ENCODE results near the gene ACTL9.

GRCh38 chr19:8703223-8703622 lies 4.6 kb upstream of the ACTL9 start:
- TF ChIP-seq, protein P1, sequence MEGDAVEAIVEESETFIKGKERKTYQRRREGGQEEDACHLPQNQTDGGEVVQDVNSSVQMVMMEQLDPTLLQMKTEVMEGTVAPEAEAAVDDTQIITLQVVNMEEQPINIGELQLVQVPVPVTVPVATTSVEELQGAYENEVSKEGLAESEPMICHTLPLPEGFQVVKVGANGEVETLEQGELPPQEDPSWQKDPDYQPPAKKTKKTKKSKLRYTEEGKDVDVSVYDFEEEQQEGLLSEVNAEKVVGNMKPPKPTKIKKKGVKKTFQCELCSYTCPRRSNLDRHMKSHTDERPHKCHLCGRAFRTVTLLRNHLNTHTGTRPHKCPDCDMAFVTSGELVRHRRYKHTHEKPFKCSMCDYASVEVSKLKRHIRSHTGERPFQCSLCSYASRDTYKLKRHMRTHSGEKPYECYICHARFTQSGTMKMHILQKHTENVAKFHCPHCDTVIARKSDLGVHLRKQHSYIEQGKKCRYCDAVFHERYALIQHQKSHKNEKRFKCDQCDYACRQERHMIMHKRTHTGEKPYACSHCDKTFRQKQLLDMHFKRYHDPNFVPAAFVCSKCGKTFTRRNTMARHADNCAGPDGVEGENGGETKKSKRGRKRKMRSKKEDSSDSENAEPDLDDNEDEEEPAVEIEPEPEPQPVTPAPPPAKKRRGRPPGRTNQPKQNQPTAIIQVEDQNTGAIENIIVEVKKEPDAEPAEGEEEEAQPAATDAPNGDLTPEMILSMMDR (IDR thresholded peaks at IDR 0.05; ENCODE audit: low read depth, low read length, poor library complexity, severe bottlenecking): no peak
- no peak for TF ChIP-seq EZH2phosphoT487 (IDR thresholded peaks at IDR 0.05; ENCODE audit: borderline replicate concordance, low read length)
